ENCODE results near the gene STXBP5L. TPM values are rescaled to one million over a fixed set of nuclear protein-coding genes. Genes with fewer than 3 reads are reported as not detected.

Gene STXBP5L
- total RNA-seq, 2 experiments from 2014 or later: 2.7 to 10.5 TPM

DNA sequence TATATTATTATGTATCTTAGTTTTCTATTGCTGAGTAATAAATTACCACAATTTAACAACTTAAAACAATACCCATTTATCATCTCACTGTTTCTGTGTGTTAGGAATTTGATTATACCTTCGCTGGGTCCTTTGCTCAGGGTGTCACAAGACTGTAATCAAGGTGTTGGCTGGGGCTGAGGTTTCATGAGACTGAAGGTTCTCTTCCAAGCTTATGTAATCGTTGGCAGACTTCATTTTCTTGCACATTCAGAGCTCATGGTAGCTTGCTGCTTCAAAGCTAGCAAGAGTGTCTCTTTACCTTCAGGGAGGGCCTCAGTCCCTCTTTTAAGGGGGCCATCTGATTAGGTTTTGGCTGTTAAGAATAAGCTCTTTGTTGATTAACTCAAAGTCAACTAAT lies 344.7 kb downstream of the STXBP5L start:
- Histone ChIP-seq H3K36me3 (ENCODE audit: insufficient read depth, low read length) (no peaks in the 10 kb centered on the region), H3K79me2 (ENCODE audit: insufficient read depth, low read depth, low read length) (no peaks in the 10 kb centered on the region), H3K9me2 (ENCODE audit: insufficient read depth, low read length) (no peaks in the 10 kb centered on the region), H4K20me1 (ENCODE audit: insufficient read depth, low read length) (no peaks in the 10 kb centered on the region), H3K9me3 (ENCODE audit: low read length) (no peaks in the 10 kb centered on the region), H2AFZ (ENCODE audit: low read length) (no peak overlapping the region), H3K4me3 (ENCODE audit: low read depth, low read length, poor library complexity, severe bottlenecking) (no peak overlapping the region), H3K4me1 (ENCODE audit: insufficient read depth, low read length, poor library complexity, severe bottlenecking) (no peaks in the 10 kb centered on the region), H3K27ac (ENCODE audit: low read depth, low read length, poor library complexity, severe bottlenecking) (no peak overlapping the region), H3K4me2 (ENCODE audit: low read length) (no peak overlapping the region)
- BruUV-seq (replicated peaks): no TSS peak
- ChIA-PET POLR2A (interaction anchor here (0.6 to 0.7 kb wide), 3 partner anchors 681 to 986 kb away, joined by 3 read pairs; no protein-coding TSS in a partner anchor), CTCF (ENCODE audit: unreplicated experiment) (no interaction called here)
- no peak for DNase-seq (ENCODE audit: low spot score)
- TF ChIP-seq, protein P1, sequence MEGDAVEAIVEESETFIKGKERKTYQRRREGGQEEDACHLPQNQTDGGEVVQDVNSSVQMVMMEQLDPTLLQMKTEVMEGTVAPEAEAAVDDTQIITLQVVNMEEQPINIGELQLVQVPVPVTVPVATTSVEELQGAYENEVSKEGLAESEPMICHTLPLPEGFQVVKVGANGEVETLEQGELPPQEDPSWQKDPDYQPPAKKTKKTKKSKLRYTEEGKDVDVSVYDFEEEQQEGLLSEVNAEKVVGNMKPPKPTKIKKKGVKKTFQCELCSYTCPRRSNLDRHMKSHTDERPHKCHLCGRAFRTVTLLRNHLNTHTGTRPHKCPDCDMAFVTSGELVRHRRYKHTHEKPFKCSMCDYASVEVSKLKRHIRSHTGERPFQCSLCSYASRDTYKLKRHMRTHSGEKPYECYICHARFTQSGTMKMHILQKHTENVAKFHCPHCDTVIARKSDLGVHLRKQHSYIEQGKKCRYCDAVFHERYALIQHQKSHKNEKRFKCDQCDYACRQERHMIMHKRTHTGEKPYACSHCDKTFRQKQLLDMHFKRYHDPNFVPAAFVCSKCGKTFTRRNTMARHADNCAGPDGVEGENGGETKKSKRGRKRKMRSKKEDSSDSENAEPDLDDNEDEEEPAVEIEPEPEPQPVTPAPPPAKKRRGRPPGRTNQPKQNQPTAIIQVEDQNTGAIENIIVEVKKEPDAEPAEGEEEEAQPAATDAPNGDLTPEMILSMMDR (conservative IDR thresholded peaks at IDR 0.05; ENCODE audit: low read length): no peak
- TF ChIP-seq EZH2phosphoT487 (IDR thresholded peaks at IDR 0.05; ENCODE audit: borderline replicate concordance, low read depth, low read length): no peak
- intact Hi-C loops (cut with micrococcal nuclease; ENCODE audit: unreplicated experiment): no loop called here

DNA sequence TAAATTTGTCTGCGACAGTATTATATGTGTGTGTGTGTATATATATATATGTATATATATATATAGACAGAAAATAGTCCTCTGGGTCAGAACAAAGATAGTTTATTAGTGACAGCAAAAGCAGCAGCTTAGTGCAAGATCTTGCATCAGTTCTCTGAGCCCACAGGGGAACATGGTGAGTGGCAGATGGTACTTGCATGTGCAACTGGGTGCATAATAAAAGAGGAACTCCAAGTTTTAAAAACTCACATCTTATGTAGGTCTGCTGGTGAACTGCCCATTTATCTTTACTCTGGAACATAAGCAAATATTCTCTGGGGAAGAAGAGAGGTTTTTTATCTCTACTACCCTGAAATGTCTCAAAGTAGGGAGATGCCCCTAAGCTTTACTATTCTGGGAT lies 361.4 kb downstream of the STXBP5L start:
- TF ChIP-seq EZH2phosphoT487 (IDR thresholded peaks at IDR 0.05; ENCODE audit: borderline replicate concordance, low read depth, low read length): no peak
- TF ChIP-seq, protein P1 (conservative IDR thresholded peaks at IDR 0.05; ENCODE audit: low read length): no peak
- no peak overlapping the region for H3K4me3 ChIP-seq (ENCODE audit: low read depth, low read length, poor library complexity, severe bottlenecking)
- H3K36me3 ChIP-seq (ENCODE audit: insufficient read depth, low read length): no peaks in the 10 kb centered on the region
- H3K27ac ChIP-seq (ENCODE audit: low read depth, low read length, poor library complexity, severe bottlenecking): no peak overlapping the region
- DNase-seq (ENCODE audit: low spot score): no peak
- H2AFZ ChIP-seq (ENCODE audit: low read length): no peak overlapping the region
- ChIA-PET POLR2A (interaction anchor here (0.5 kb wide), 2 partner anchors 12 to 139 kb away, joined by 4 read pairs; no protein-coding TSS in a partner anchor), CTCF (ENCODE audit: unreplicated experiment) (interaction anchor here (0.8 kb wide), 1 partner anchor 28 kb away, joined by 5 read pairs; no protein-coding TSS in a partner anchor)
- H3K79me2 ChIP-seq (ENCODE audit: insufficient read depth, low read depth, low read length): no peaks in the 10 kb centered on the region
- intact Hi-C loops (cut with micrococcal nuclease; ENCODE audit: unreplicated experiment): no loop called here
- no peaks in the 10 kb centered on the region for H3K9me2 ChIP-seq (ENCODE audit: insufficient read depth, low read length)
- H3K4me2 ChIP-seq (ENCODE audit: low read length): no peak overlapping the region
- H4K20me1 ChIP-seq (ENCODE audit: insufficient read depth, low read length): no peaks in the 10 kb centered on the region
- H3K9me3 ChIP-seq (ENCODE audit: low read length): no peaks in the 10 kb centered on the region
- no TSS peak for BruUV-seq (replicated peaks)
- no peaks in the 10 kb centered on the region for H3K4me1 ChIP-seq (ENCODE audit: insufficient read depth, low read length, poor library complexity, severe bottlenecking)

DNA sequence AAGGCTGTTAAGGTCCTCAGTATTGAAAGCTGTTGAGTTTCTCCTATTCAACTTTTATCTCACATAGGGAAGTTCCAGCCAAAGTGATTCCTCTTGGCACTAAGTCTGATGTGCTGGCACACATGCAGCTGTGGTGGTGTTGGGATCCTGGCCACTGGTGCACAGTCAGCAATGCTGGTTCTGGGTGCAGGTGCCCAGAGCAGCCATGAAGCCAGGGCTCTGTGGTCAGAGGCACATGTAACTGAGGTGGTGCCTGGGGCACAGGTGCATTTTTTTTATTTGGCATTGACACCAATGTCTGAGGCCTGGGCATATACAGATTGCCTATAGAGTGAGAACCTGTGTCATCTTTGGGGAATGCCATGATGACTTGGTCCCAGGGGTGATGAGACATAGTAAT lies 366.4 kb downstream of the STXBP5L start:
- CTCF ChIA-PET (ENCODE audit: unreplicated experiment): no interaction called here
- POLR2A ChIA-PET: no interaction called here
- H3K9me2 ChIP-seq (ENCODE audit: insufficient read depth, low read length): no peaks in the 10 kb centered on the region
- no peak overlapping the region for H3K4me3 ChIP-seq (ENCODE audit: low read depth, low read length, poor library complexity, severe bottlenecking)
- no peak for TF ChIP-seq EZH2phosphoT487 (IDR thresholded peaks at IDR 0.05; ENCODE audit: borderline replicate concordance, low read depth, low read length)
- TF ChIP-seq, protein P1 (conservative IDR thresholded peaks at IDR 0.05; ENCODE audit: low read length): no peak
- no peaks in the 10 kb centered on the region for H3K4me1 ChIP-seq (ENCODE audit: insufficient read depth, low read length, poor library complexity, severe bottlenecking)
- no peak for DNase-seq (ENCODE audit: low spot score)
- H3K4me2 ChIP-seq (ENCODE audit: low read length): no peak overlapping the region
- H3K79me2 ChIP-seq (ENCODE audit: insufficient read depth, low read depth, low read length): no peaks in the 10 kb centered on the region
- no peaks in the 10 kb centered on the region for H3K36me3 ChIP-seq (ENCODE audit: insufficient read depth, low read length)
- no peaks in the 10 kb centered on the region for H4K20me1 ChIP-seq (ENCODE audit: insufficient read depth, low read length)
- no peak overlapping the region for H2AFZ ChIP-seq (ENCODE audit: low read length)
- H3K27ac ChIP-seq (ENCODE audit: low read depth, low read length, poor library complexity, severe bottlenecking): no peak overlapping the region
- intact Hi-C loops (cut with micrococcal nuclease; ENCODE audit: unreplicated experiment): no loop called here
- BruUV-seq (replicated peaks): no TSS peak
- no peaks in the 10 kb centered on the region for H3K9me3 ChIP-seq (ENCODE audit: low read length)

All from OCI-LY7 (cell line).